ENCODE data around the gene PRDM4.

DNA sequence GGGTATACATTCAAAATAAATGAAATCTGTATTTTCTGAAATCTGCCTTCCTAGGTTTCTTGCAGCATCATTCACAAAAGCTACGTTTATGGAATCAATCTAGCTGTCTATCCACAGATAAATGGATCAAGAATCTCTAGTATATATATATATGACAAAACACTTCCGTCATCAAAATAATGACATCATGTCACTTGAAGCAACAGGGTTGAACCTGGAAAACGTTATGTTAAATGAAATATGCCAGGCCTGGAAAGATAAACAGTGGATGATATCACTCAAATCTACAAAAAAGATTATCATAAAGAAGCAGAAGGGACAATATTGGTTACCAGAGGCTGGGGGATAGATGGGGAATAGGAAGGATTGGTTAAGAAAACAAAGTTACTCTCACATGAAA is 42.2 kb upstream of the PRDM4 start:
- TF ChIP-seq, protein P1, sequence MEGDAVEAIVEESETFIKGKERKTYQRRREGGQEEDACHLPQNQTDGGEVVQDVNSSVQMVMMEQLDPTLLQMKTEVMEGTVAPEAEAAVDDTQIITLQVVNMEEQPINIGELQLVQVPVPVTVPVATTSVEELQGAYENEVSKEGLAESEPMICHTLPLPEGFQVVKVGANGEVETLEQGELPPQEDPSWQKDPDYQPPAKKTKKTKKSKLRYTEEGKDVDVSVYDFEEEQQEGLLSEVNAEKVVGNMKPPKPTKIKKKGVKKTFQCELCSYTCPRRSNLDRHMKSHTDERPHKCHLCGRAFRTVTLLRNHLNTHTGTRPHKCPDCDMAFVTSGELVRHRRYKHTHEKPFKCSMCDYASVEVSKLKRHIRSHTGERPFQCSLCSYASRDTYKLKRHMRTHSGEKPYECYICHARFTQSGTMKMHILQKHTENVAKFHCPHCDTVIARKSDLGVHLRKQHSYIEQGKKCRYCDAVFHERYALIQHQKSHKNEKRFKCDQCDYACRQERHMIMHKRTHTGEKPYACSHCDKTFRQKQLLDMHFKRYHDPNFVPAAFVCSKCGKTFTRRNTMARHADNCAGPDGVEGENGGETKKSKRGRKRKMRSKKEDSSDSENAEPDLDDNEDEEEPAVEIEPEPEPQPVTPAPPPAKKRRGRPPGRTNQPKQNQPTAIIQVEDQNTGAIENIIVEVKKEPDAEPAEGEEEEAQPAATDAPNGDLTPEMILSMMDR (IDR thresholded peaks at IDR 0.05; ENCODE audit: poor library complexity): no peak
- no peak for TF ChIP-seq EZH2 (IDR thresholded peaks at IDR 0.05; ENCODE audit: borderline replicate concordance)

Measured in hepatocyte (in vitro differentiated cells).